ENCODE measurements around the gene MAGEB17. TPM values are rescaled to one million over a fixed set of nuclear protein-coding genes. Genes with fewer than 3 reads are reported as not detected.

The MAGEB17 gene
- total RNA-seq, 1 experiment from 2014 or later: 0.87 TPM

GRCh38 chrX:16125520-16126149 is 41.6 kb upstream of the MAGEB17 start:
- Histone ChIP-seq H3K4me2 (ENCODE audit: low read length) (peak overlapping the region; percentile 89), H3K4me3 (ENCODE audit: low read length) (peak overlapping the region; percentile 81), H3K27ac (ENCODE audit: low read length) (peak overlapping the region; percentile 37), H3K79me2 (ENCODE audit: low read length) (peaks cover 72% of the 10 kb centered on the region), H3K9ac (ENCODE audit: low read length) (peak overlapping the region; percentile 63), H3K4me1 (ENCODE audit: insufficient read depth, low read length) (peaks cover 15% of the 10 kb centered on the region), H4K20me1 (ENCODE audit: low read length) (no peaks in the 10 kb centered on the region), H3K27me3 (ENCODE audit: low read length) (no peaks in the 10 kb centered on the region), H3F3A (ENCODE audit: low read length, unreplicated experiment) (no peaks in the 10 kb centered on the region), H3K36me3 (ENCODE audit: low read depth, low read length) (peaks cover 6% of the 10 kb centered on the region; the same call in 1 of the 2 replicates), H3K9me3 (ENCODE audit: low read length) (no peaks in the 10 kb centered on the region), H2AFZ (ENCODE audit: low read length) (peak overlapping the region; percentile 61), H3K9me2 (replicated peaks; ENCODE audit: low read length) (no peaks in the 10 kb centered on the region)
- peak; percentile 49 for DNase-seq
- intact Hi-C loops (cut with micrococcal nuclease): loop anchor here (1.0 to 10.0 kb wide), 3 partner anchors 16 to 271 kb away; partner anchors contain the start of gene AP1S2
- TF ChIP-seq CTCF (conservative IDR thresholded peaks at IDR 0.05; ENCODE audit: low read depth, low read length): no peak
- BruUV-seq (replicated peaks): no TSS peak
- POLR2A ChIA-PET (ENCODE audit: unreplicated experiment): interaction anchor here (0.6 to 1.0 kb wide), 2 partner anchors 9 to 15 kb away, joined by 4 to 5 read pairs; no protein-coding TSS in a partner anchor
- CTCF ChIA-PET: interaction anchor here (0.5 to 0.6 kb wide), 2 partner anchors 14 to 303 kb away, joined by 3 to 4 read pairs; no protein-coding TSS in a partner anchor
- peak; percentile 37 for ATAC-seq

GRCh38 chrX:16130707-16131106 is 36.6 kb upstream of the MAGEB17 start:
- TF ChIP-seq EZH2phosphoT487 (IDR thresholded peaks at IDR 0.05; ENCODE audit: borderline replicate concordance, low read length) (no peak), EZH2 (IDR thresholded peaks at IDR 0.05; ENCODE audit: low read length, unreplicated experiment) (no peak), CTCF (conservative IDR thresholded peaks at IDR 0.05; ENCODE audit: low read depth, low read length) (no peak)
- DNase-seq (no peak), ATAC-seq (no peak)
- Histone ChIP-seq H3K27ac (ENCODE audit: low read length) (no peak overlapping the region), H3K9me3 (ENCODE audit: low read length) (no peaks in the 10 kb centered on the region), H3K4me2 (ENCODE audit: low read length) (no peak overlapping the region), H2AFZ (ENCODE audit: low read length) (no peak overlapping the region), H3K79me2 (ENCODE audit: low read length) (peaks cover 100% of the 10 kb centered on the region), H3K4me1 (ENCODE audit: insufficient read depth, low read length) (peaks cover 15% of the 10 kb centered on the region), H4K20me1 (ENCODE audit: low read length) (no peaks in the 10 kb centered on the region), H3K9me2 (replicated peaks; ENCODE audit: low read length) (no peaks in the 10 kb centered on the region), H3F3A (ENCODE audit: low read length, unreplicated experiment) (no peaks in the 10 kb centered on the region), H3K4me3 (ENCODE audit: low read length) (no peak overlapping the region), H3K36me3 (ENCODE audit: low read depth, low read length) (peaks cover 8% of the 10 kb centered on the region; the same call in 1 of the 2 replicates), H3K9ac (ENCODE audit: low read length) (no peak overlapping the region), H3K27me3 (ENCODE audit: low read length) (no peaks in the 10 kb centered on the region)
- BruUV-seq (replicated peaks): no TSS peak
- intact Hi-C loops (cut with micrococcal nuclease): no loop called here
- CTCF ChIA-PET: no interaction called here
- POLR2A ChIA-PET (ENCODE audit: unreplicated experiment): no interaction called here

- ATAC-seq (no peak), DNase-seq (no peak)
- H3K4me2 ChIP-seq (ENCODE audit: low read length): no peak overlapping the region
- H3K9me2 ChIP-seq (replicated peaks; ENCODE audit: low read length): no peaks in the 10 kb centered on the region
- ChIA-PET POLR2A (ENCODE audit: unreplicated experiment) (no interaction called here), CTCF (no interaction called here)
- H2AFZ ChIP-seq (ENCODE audit: low read length): no peak overlapping the region
- TF ChIP-seq EZH2phosphoT487 (IDR thresholded peaks at IDR 0.05; ENCODE audit: borderline replicate concordance, low read length): no peak
- no peak for TF ChIP-seq EZH2 (IDR thresholded peaks at IDR 0.05; ENCODE audit: low read length, unreplicated experiment)
- TF ChIP-seq CTCF (conservative IDR thresholded peaks at IDR 0.05; ENCODE audit: low read depth, low read length): no peak
- peaks cover 8% of the 10 kb centered on the region; the same call in 1 of the 2 replicates for H3K36me3 ChIP-seq (ENCODE audit: low read depth, low read length)
- no peaks in the 10 kb centered on the region for H3K9me3 ChIP-seq (ENCODE audit: low read length)
- H4K20me1 ChIP-seq (ENCODE audit: low read length): no peaks in the 10 kb centered on the region
- H3K4me1 ChIP-seq (ENCODE audit: insufficient read depth, low read length): 0 out of 2 replicates have a peak, but pooled peaks cover 5% of the 10 kb centered on the region
- H3K27ac ChIP-seq (ENCODE audit: low read length): no peak overlapping the region
- H3K9ac ChIP-seq (ENCODE audit: low read length): no peak overlapping the region
- peaks cover 100% of the 10 kb centered on the region for H3K79me2 ChIP-seq (ENCODE audit: low read length)
- H3F3A ChIP-seq (ENCODE audit: low read length, unreplicated experiment): no peaks in the 10 kb centered on the region
- H3K27me3 ChIP-seq (ENCODE audit: low read length): no peaks in the 10 kb centered on the region
- no peak overlapping the region for H3K4me3 ChIP-seq (ENCODE audit: low read length)
- intact Hi-C loops (cut with micrococcal nuclease): no loop called here
- no TSS peak for BruUV-seq (replicated peaks)
Measured at GRCh38 chrX:16134936-16135335, 32.3 kb upstream of the MAGEB17 start.

Measured in PC-3 (cell line).